ENCODE data around the gene GSTT4.
A peak's percentile ranks its signal among the peaks of the same experiment; 100 is the strongest.
"Not testable (repeated sequence)": the region's sequence is repeated elsewhere in the genome, so short reads cannot be mapped to it uniquely, and the experiment has no call there.

The GSTT4 gene

GRCh38 chr22:24007253-24008021 is 2.2 kb upstream of the GSTT4 start:
- no peaks in the 10 kb centered on the region for H3K27me3 ChIP-seq (ENCODE audit: control insufficient read depth, insufficient read depth, low read length)
- H3K27ac ChIP-seq (ENCODE audit: low read depth, low read length): no peak overlapping the region
- no peak overlapping the region for H3K9ac ChIP-seq (ENCODE audit: low read depth, low read length)
- H3K36me3 ChIP-seq (ENCODE audit: control insufficient read depth, insufficient read depth, low read length): no peaks in the 10 kb centered on the region
- H3K4me3 ChIP-seq (ENCODE audit: low read depth, low read length): no peak overlapping the region
- H3K4me1 ChIP-seq (ENCODE audit: control insufficient read depth, insufficient read depth, low read length): no peaks in the 10 kb centered on the region
- H3K9me3 ChIP-seq (ENCODE audit: control insufficient read depth, insufficient read depth, low read length): no peaks in the 10 kb centered on the region

- Histone ChIP-seq H3K4me1 (ENCODE audit: control insufficient read depth, insufficient read depth, low read length) (no peaks in the 10 kb centered on the region), H3K9me3 (ENCODE audit: control insufficient read depth, insufficient read depth, low read length) (no peaks in the 10 kb centered on the region), H3K4me3 (ENCODE audit: low read depth, low read length) (no peak overlapping the region), H3K27ac (ENCODE audit: low read depth, low read length) (no peak overlapping the region), H3K9ac (ENCODE audit: low read depth, low read length) (no peak overlapping the region), H3K36me3 (ENCODE audit: control insufficient read depth, insufficient read depth, low read length) (no peaks in the 10 kb centered on the region), H3K27me3 (ENCODE audit: control insufficient read depth, insufficient read depth, low read length) (no peaks in the 10 kb centered on the region)
Measured at GRCh38 chr22:24006914-24007214, 1.6 kb upstream of the GSTT4 start.

DNA sequence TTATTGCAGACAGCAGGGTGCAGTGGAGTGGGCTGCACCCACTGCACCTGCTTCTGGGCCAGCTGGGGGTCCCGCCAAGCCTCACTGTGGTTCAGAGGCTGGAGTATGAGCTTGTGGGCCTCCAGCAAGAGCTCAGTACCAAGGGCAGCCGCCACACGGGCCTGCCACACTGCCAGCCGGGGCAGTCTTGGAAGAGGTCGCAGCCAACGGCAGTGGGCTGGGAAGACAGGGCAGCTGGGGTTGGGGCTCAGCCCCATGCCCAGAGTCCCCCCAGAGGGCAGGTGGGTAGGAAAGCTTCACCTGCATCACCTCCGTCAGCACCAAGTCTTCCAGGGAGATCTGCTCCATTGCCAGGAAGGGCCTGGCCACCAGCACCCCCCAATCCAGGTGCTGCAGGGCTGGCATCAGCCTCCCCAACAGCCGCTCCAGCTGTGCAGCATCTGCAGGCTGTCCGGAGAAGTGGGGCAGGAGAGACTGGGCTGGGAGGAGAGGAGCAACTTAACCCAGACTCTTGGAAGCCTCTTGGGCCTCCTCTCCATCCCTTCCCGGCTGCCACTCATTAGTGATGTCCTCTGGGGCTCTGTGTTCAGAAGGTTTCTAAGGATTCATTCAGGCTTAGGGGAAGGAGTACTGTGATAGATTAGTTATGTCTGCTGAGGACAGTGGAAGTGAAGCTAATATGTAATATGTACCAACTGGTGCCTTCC is 1.1 kb upstream of the GSTT4 start:
- H3K9ac ChIP-seq (ENCODE audit: low read depth, low read length): no peak overlapping the region
- H3K27ac ChIP-seq (ENCODE audit: low read depth, low read length): no peak overlapping the region
- H3K27me3 ChIP-seq (ENCODE audit: control insufficient read depth, insufficient read depth, low read length): no peaks in the 10 kb centered on the region
- no peak overlapping the region for H3K4me3 ChIP-seq (ENCODE audit: low read depth, low read length)
- no peaks in the 10 kb centered on the region for H3K9me3 ChIP-seq (ENCODE audit: control insufficient read depth, insufficient read depth, low read length)
- no peaks in the 10 kb centered on the region for H3K36me3 ChIP-seq (ENCODE audit: control insufficient read depth, insufficient read depth, low read length)
- H3K4me1 ChIP-seq (ENCODE audit: control insufficient read depth, insufficient read depth, low read length): peaks cover 3% of the 10 kb centered on the region; the same call in 1 of the 2 replicates

GRCh38 chr22:24003887-24004286 is 1.4 kb downstream of the GSTT4 start:
- H3K27ac ChIP-seq (ENCODE audit: low read depth, low read length): no peak overlapping the region
- no peak overlapping the region for H3K9ac ChIP-seq (ENCODE audit: low read depth, low read length)
- no peaks in the 10 kb centered on the region for H3K36me3 ChIP-seq (ENCODE audit: control insufficient read depth, insufficient read depth, low read length)
- no peak overlapping the region for H3K4me3 ChIP-seq (ENCODE audit: low read depth, low read length)
- peaks cover 6% of the 10 kb centered on the region; the same call in 1 of the 2 replicates for H3K4me1 ChIP-seq (ENCODE audit: control insufficient read depth, insufficient read depth, low read length)
- no peaks in the 10 kb centered on the region for H3K9me3 ChIP-seq (ENCODE audit: control insufficient read depth, insufficient read depth, low read length)
- H3K27me3 ChIP-seq (ENCODE audit: control insufficient read depth, insufficient read depth, low read length): no peaks in the 10 kb centered on the region

DNA sequence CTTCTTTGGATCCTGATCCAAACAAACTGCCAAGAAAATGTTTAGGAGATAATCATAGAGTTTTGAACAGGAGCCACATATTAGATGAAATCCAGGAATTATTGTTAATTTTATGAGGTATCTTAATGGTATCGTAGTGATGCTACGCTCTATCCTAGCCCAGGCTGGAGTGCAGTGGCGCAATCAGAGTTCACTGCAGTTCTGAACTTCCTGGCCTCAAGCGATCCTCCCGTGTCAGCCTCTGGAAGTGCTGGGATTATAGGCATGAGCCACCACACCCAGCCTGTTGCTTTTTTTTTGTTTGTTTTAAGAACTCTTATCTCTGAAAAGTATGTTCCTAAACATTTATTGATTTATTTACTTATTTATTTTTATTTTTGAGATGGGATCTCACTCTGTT is 2.4 kb downstream of the GSTT4 start:
- Histone ChIP-seq H3K9ac (ENCODE audit: low read depth, low read length) (no peak overlapping the region), H3K27me3 (ENCODE audit: control insufficient read depth, insufficient read depth, low read length) (no peaks in the 10 kb centered on the region), H3K9me3 (ENCODE audit: control insufficient read depth, insufficient read depth, low read length) (no peaks in the 10 kb centered on the region), H3K4me1 (ENCODE audit: control insufficient read depth, insufficient read depth, low read length) (peaks cover 6% of the 10 kb centered on the region; the same call in 1 of the 2 replicates), H3K4me3 (ENCODE audit: low read depth, low read length) (no peak overlapping the region), H3K36me3 (ENCODE audit: control insufficient read depth, insufficient read depth, low read length) (no peaks in the 10 kb centered on the region), H3K27ac (ENCODE audit: low read depth, low read length) (no peak overlapping the region)

GRCh38 chr22:24002272-24002671 is 3.0 kb downstream of the GSTT4 start:
- Histone ChIP-seq H3K4me1 (ENCODE audit: control insufficient read depth, insufficient read depth, low read length) (peaks cover 6% of the 10 kb centered on the region; the same call in 1 of the 2 replicates), H3K9me3 (ENCODE audit: control insufficient read depth, insufficient read depth, low read length) (no peaks in the 10 kb centered on the region), H3K9ac (ENCODE audit: low read depth, low read length) (no peak overlapping the region)

DNA sequence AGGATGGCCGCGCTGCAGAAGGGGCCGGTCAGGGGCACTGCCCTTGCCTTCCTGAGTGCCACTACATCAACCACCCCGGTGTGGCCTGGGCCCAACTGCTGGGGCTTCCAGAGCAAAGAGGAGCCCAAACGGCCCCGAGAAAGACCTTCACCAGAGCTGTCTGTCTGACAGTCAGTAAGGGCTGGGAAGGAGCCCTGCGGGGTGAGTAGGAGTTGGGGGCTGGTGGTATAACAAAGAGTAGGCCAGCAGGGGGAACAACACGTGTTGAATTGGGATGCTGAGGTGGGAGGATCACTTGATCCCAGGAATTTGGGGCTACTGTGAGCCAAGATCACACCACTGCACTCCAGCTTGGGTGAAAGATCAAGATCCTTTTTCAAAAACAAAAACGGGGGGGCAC is 3.9 kb downstream of the GSTT4 start:
- H3K36me3 ChIP-seq (ENCODE audit: control insufficient read depth, insufficient read depth, low read length): no peaks in the 10 kb centered on the region
- H3K9ac ChIP-seq (ENCODE audit: low read depth, low read length): no peak overlapping the region
- peak overlapping the region; percentile 83 for H3K27ac ChIP-seq (ENCODE audit: low read depth, low read length)
- H3K4me3 ChIP-seq (ENCODE audit: low read depth, low read length): no peak overlapping the region
- H3K9me3 ChIP-seq (ENCODE audit: control insufficient read depth, insufficient read depth, low read length): no peaks in the 10 kb centered on the region
- no peaks in the 10 kb centered on the region for H3K27me3 ChIP-seq (ENCODE audit: control insufficient read depth, insufficient read depth, low read length)
- H3K4me1 ChIP-seq (ENCODE audit: control insufficient read depth, insufficient read depth, low read length): peaks cover 6% of the 10 kb centered on the region; the same call in 1 of the 2 replicates

More at GRCh38 chr22:24002272-24002671, 3.0 kb downstream of the GSTT4 start:
- no peak overlapping the region for H3K27ac ChIP-seq (ENCODE audit: low read depth, low read length)
- no peaks in the 10 kb centered on the region for H3K27me3 ChIP-seq (ENCODE audit: control insufficient read depth, insufficient read depth, low read length)
- H3K4me3 ChIP-seq (ENCODE audit: low read depth, low read length): no peak overlapping the region
- no peaks in the 10 kb centered on the region for H3K36me3 ChIP-seq (ENCODE audit: control insufficient read depth, insufficient read depth, low read length)

DNA sequence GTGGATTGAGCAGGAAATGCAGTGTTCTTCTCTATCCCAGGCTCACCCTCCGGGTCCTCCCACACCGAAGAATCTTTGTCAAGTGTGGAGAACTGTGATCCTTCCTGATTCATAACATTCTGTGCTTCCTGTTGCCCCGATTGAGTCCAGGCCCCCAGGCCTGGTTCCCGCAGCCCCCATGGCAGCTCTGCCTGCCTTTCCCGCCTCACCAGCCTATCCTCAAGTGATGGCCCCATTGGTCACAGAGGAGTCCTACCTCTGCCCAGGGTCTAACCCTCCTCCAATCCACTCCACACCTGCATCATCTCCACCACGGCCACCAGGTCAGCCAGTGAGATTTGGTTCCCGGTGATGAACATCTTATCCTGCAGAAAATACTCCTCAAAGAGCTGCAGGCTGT is 5.5 kb downstream of the GSTT4 start:
- H3K27me3 ChIP-seq (ENCODE audit: control insufficient read depth, insufficient read depth, low read length); H3K4me1 ChIP-seq (ENCODE audit: control insufficient read depth, insufficient read depth, low read length); H3K36me3 ChIP-seq (ENCODE audit: control insufficient read depth, insufficient read depth, low read length); H3K9me3 ChIP-seq (ENCODE audit: control insufficient read depth, insufficient read depth, low read length); H3K27ac ChIP-seq (ENCODE audit: low read depth, low read length); H3K4me3 ChIP-seq (ENCODE audit: low read depth, low read length); H3K9ac ChIP-seq (ENCODE audit: low read depth, low read length): not testable (repeated sequence)

- Histone ChIP-seq H3K9me3 (ENCODE audit: control insufficient read depth, insufficient read depth, low read length) (no peaks in the 10 kb centered on the region), H3K4me3 (ENCODE audit: low read depth, low read length) (no peak overlapping the region), H3K27ac (ENCODE audit: low read depth, low read length) (no peak overlapping the region), H3K9ac (ENCODE audit: low read depth, low read length) (no peak overlapping the region), H3K36me3 (ENCODE audit: control insufficient read depth, insufficient read depth, low read length) (no peaks in the 10 kb centered on the region), H3K27me3 (ENCODE audit: control insufficient read depth, insufficient read depth, low read length) (no peaks in the 10 kb centered on the region), H3K4me1 (ENCODE audit: control insufficient read depth, insufficient read depth, low read length) (peaks cover 6% of the 10 kb centered on the region; the same call in 1 of the 2 replicates)
Measured at GRCh38 chr22:23997092-23997491, 8.2 kb downstream of the GSTT4 start.

DNA sequence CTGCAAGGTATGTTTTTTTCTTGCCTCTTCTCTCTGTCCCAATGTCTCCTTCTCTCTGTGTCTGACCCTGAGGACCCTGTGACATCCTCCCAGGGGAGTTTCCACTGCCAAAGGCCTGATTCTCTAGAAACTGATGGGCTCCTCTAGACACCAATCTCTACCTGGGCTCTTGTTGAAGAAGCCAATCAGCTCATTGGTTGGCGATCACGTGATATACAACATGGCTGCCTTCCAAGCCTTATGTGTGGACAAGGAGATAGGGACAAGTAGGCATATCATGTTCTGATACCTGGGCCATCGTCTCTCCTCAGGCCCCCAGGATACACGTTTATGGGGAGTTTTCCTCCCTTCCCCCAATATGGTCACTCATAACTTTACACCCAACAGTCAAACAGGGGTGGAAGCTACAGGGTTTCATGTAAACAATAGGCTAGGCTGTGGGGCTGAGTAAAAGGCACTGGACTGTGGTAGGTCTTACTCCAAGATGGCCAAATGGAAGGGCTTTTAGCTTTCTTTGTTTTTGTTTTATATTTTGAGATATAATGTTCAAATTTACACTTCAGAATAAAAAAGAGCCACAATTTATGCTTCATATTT is 11.6 kb downstream of the GSTT4 start:
- not testable (repeated sequence) for H3K9ac ChIP-seq (ENCODE audit: low read depth, low read length); H3K27ac ChIP-seq (ENCODE audit: low read depth, low read length); H3K36me3 ChIP-seq (ENCODE audit: control insufficient read depth, insufficient read depth, low read length); H3K4me1 ChIP-seq (ENCODE audit: control insufficient read depth, insufficient read depth, low read length); H3K27me3 ChIP-seq (ENCODE audit: control insufficient read depth, insufficient read depth, low read length); H3K9me3 ChIP-seq (ENCODE audit: control insufficient read depth, insufficient read depth, low read length); H3K4me3 ChIP-seq (ENCODE audit: low read depth, low read length)

- not testable (repeated sequence) for H3K4me3 ChIP-seq (ENCODE audit: low read depth, low read length); H3K4me1 ChIP-seq (ENCODE audit: control insufficient read depth, insufficient read depth, low read length); H3K9ac ChIP-seq (ENCODE audit: low read depth, low read length); H3K9me3 ChIP-seq (ENCODE audit: control insufficient read depth, insufficient read depth, low read length); H3K27me3 ChIP-seq (ENCODE audit: control insufficient read depth, insufficient read depth, low read length); H3K36me3 ChIP-seq (ENCODE audit: control insufficient read depth, insufficient read depth, low read length); H3K27ac ChIP-seq (ENCODE audit: low read depth, low read length)
Measured at GRCh38 chr22:23993080-23993479, 12.2 kb downstream of the GSTT4 start.

All from HUES48 (cell line).